Skin of body (tissue), 2 donors: ENCODE data around the gene NT5C. TPM values are rescaled to one million over a fixed set of nuclear protein-coding genes. Genes with fewer than 3 reads are reported as not detected.

Experiments used
- DNase-seq: peaks from one replicate; lab custom pipeline; 2025; lab: John Stamatoyannopoulos, UW
- total RNA-seq: library from RNA; depleted of rRNA; stranded (reverse); fragments of >200 nt; gene quantifications from one replicate; pipeline ENCODE4 v1.2.3, GENCODE V29; 2014

The NT5C gene
- total RNA-seq, 1 donor from 2014 or later: 27.7 TPM

DNA sequence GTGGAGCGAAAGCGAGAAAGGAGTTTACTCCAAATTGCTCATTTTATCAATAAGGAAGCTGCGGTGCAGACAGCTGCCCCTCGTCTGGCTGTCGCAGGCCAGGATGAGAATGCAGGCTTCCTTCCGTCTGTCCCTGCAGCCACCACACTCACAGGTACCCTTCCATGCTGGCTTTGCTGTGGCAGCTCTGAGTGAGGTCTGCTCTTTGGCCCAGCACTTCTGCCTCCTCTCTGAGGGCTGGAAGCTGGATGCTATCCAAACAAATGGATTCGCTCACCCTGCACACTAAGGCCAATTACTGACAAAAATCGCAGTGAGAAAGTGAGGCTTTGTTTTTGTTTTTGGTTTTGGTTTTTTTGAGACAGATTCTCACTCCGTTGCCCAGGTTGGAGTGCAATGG lies 14.8 kb downstream of the NT5C start:
- no peak for DNase-seq

DNA sequence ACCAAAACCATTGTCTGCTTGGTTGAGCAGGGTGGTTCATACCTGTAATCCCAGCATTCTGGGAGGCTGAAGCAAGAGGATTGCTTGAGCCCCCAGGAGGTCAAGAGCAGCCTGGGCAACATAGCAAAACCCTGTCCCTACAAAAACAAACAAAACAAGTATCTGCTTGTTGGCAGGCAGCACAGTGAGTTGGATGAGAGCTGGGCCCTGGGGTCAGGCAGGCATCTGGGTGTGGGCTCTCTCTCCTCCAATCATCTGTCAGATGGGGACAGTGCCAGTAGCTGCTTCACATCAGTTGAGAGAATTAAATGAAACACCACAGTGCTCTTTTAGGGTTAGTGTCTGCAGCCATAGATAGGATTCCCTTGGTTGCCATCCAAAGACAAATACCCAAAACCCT lies 16.0 kb downstream of the NT5C start:
- no peak for DNase-seq

DNA sequence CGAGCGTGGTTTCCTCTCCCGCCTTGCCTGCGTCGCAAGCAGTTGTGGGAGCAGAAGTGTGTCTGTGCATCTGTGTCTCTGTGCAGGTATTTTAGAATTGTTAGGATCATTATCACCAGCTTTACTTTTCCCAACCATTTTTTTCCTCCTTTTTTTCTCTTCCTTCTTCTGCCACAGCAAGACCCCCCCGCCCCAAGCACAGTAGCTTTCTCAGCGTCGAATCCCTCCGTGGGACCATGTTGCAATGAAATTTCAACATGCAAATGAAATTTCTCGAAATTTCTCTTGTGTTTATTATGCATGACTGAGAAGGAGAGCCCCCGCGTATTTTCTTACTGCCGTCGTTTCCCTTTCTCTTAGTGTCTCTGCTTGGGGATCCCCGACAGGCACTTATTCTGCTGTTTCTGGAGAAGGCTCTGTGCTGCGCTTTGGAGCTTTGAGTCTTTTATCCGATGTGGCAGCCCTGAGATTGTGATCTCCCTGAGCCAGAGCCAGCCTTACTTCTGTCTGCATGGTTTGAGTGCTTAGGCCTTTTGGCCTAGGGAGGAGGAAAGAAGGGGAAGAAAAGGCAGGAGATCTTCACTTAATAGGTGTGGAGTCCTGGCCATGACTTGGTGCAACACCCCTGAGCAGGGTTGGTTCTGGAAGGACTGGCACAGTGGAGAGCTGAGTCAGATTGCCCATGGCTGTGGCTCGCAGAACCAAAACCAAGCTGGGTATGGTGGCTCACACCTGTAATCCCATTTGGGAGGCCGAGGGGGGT lies 16.8 kb downstream of the NT5C start:
- DNase-seq: no peak

DNA sequence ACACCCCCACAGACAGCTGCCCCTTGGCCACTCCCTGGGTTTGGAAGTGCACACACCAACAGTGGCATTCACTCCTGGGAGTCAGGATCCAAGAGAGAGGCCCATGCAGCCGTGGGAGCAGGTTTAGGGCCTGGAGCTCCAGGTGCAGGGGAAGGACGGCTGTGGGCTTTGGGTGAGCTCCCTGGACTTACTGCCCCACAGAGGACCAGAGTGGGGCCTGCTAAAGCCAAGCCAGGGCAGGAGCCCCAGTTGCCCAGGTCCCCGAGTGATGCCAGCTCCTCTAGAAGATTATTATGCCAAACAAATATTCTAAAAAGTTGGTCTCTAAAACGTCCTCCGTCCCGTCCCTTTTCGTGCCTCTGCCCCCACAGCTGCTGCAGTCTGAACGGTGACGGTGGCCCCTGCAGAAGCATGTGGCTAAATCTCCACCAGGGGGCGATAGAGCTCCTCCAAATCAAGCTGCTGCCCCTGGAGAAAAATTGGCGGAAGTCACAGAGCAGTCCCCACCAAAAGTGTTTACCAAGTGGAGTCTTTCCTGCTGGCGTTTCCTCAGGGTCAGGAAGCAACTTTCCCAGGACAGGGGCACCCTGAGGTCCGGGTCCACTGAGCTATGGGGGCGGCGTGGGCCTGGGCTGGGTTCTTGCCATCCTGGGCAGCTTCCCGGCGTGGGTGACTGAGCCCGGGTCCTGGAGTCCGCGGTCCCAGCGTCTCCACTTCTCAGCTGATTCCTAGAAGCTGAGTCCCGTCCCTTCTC lies 17.6 kb downstream of the NT5C start:
- peak; percentile 84 for DNase-seq

DNA sequence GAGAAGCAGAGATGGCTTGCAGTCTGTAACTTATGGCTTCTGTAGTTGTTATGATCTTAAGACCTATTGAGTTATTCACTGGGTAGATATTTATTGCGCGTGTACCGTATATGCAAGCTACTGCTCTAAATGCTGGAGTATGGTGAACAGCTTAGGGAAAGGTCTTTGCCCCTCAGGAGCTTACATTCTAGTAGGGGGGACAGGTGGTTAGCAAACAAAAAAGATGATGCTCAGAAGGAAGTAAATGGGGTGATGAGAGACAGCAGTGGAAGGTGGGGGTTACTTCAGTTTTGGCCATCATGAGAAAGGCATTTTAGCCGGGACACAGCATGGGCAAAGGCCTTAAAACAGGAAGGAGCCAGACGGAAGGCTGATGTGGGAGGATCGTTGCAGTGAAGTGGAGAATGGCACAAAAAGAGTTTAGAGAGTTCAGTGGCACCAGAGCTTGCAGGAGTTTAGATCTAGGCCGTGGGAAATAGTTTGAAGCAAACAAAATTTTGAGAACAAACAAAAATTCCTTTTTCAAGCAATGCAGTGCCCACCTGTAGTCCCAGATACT lies 19.7 kb downstream of the NT5C start:
- no peak for DNase-seq

DNA sequence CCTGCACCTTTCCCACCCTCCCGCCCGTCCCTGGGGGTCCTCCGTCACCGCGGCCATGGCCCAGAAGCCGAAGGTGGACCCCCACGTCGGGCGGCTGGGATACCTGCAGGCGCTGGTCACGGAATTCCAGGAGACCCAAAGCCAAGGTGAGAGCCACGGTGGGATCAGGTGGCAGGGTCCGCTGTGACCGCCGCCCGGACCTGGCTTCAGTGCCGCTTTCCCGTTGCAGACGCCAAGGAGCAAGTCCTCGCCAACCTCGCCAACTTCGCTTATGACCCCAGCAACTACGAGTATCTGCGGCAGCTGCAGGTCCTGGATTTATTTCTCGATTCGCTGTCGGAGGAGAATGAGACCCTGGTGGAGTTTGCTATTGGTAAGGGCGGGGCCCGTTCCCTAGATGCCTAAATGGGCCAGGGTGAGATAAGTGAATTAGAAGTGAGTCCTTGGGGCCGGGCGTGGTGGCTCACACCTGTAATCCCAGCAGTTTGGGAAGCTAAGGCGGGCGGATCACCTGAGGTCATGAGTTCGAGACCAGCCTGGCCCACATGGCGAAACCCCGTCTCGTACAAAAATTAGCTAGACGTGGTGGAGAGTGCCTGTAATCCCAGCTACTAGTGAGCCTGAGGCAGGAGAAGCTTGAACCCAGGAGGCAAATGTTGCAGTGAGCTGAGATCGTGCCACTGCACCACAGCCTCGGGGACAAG lies 21.2 kb downstream of the NT5C start:
- no peak for DNase-seq

DNA sequence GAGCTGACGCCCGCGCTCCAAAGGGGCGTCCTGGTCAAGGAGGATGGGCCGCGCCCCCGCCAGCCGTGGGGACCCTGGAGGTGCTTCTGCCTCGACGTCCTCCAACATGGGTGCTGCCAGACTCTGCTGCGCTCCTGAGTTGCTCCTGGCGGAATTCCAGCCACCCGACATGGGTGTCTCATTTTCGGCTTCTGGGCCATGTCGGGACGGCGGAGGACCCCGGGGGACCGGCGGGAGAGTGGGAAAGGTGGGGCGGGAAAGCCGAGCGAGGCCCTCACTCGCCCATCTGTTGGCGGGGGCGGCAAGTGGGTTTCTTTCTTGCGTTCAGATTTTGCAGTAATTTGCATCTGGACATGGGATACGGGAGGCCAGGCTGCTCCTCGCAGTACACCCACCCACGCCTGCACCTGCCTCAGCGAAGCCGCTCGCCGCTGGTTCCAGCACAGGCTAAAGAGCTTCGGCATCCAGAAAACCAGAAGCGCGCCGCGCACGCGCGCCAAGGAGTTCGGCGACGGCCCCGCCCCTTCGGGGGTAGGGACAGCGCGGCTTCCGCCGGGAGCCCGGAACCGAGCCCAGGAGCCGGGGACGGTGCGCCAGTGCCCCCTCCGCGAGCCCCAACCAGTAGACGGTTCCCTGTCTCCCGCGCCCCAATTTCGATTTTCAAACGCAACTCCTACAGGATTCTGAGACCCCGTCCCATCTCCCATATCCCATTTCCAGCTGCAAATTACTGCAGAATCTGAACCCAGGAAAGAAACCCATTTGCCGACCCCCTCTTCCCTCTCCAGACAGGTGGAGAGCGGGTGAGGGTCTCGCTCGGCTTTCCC lies 21.9 kb downstream of the NT5C start, which contains the start of gene ARMC7:
TSS of gene ARMC7 (plus strand) at position 563 of the 827 bp plus-strand sequence. CDS start 320 bp downstream, outside the sequence.
- peak; percentile 65 for DNase-seq

DNA sequence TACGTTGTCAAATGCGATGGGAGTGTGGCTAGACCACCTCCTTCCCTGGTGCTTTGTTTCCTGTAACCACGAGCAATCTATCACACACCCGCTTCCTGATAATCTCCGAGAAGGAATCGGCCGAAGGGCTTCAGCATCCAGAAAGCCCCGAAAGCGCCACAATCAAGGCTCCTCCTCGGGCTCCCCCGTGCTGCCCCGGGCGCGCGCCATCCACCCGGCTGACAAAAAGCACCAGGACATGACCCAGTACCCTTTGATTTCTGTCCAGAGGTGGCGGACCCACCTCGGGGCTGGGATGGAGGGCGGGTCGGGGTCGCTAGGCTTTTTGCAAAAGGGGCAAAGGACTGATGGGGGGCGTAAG lies 22.5 kb downstream of the NT5C start:
- no peak for DNase-seq

DNA sequence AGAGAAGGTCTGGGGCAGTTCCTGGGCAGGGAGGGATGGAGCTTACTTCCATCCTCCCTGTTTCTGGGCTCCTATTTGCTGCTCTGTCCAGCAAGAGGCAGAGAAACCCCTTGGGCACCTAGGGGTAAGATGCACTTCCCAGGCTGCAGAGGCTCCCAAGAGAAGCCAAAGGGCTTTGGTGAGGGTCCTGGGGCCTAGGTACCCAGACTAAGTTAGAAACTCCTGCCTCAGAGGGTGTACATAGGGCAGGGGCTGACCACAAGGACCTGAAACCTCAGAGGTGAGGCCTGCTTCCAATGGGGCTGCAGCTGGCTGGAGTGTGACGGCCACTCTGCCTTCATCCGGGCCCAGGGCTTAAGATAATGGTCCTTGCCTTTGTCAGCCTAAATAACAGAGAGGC lies 23.3 kb downstream of the NT5C start:
- DNase-seq: no peak

DNA sequence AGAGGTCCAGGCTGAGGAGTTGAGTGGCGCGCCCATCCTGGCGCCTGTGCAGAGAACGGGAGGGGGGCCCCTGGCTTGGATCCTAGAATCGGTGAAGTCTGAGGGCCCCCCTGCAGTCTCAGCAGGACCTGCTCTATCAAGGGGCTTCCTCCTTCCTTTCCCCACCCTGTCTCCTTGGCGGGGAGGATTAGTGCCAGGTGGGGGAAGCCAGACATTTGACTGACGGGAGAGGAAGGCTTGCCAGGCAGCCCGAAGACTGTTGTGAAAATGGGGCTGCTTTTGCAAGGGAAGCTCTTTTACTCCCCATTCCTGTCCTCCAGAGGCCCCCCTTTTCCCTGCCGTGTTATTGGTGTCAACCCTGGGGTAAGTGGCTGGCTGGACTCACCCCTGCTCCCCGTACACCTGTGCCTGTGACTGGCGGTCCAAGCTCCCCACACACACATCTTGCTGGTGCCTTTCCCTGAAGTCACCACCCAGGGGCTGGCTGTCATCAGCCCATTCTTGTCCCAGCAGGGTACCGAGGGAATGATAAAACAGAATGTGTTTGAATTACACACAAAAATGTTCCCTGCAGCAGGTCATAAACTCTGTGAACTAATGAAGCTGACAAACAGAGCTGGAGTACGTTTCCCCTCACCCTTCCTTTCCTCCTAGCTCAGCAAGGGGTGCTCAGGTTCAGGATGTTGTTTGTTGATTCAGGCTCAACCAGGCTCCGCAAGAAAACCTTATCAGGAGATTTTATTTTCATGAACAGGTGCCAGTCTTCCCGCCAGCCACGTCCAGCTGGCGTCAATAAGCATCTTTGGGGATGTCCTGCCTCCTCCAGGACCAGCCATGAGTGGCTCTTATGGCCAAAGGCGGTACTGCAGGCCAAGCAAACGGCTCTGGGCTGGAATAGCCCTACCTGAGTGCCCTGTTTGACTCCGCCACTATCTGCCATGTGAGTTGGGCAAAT lies 26.1 kb downstream of the NT5C start:
- no peak for DNase-seq

DNA sequence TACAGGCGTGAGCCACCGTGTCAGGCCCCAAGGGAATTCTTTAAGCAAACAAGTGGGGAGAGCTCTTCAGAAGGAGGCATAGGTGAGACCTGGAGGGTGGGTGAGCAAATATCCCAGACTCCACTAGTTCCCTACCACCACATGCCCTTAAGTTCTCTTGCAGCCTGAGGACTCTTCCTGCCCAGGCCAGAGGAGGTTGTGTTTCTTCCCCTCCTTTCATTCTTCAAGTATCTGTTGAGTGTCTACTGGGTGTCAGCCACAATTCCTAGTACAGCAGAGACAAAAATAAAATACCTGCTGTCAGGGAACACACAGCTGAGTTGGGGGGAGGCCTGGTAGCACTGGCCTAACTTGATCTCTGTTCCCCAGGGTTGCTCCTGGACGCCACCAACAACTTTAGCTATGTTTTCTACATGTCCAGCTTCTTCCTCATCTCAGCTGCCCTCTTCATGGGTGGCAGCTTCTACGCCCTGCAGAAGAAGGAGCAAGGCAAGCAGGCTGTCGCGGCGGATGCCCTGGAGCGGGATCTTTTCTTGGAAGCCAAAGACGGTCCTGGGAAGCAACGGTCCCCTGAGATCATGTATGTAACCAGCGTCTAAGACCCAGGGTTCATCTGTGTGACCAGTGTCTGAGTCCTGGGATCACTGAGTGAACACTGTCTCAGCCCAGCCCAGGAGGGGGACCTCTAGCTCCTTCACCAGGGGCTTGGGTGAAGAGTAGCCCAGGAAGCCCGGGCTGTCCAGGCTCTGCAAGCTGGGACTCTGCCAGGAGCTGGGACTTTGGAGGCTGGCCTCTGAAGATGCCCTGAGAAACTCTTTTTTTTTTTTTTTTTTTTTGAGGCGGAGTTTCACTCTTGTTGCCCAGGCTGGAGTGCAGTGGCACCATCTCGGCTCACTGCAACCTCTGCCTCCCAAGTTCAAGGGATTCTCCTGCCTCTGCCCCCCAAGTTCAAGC lies 27.7 kb downstream of the NT5C start:
- DNase-seq: no peak

DNA sequence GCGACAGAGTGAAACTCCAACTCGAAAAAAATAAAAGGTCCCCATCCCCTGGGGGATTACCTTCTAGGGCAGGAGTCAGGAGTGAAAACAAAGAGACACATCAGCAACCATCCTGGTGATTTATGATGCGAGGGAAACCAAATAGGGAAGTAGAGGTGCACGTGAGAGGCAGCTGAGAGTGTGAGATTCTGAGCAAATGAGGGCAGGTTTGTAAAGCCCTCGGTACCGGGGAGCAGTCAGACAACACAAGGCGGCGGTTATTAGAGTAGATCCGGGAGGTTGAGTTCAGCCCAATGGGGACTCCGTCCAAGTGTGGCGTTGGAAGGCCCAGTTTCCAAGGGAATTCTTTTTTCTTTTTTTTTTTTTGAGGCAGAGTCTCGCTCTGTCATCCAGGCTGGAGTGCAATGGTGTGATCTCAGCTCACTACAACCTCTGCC lies 29.1 kb downstream of the NT5C start:
- DNase-seq: no peak

DNA sequence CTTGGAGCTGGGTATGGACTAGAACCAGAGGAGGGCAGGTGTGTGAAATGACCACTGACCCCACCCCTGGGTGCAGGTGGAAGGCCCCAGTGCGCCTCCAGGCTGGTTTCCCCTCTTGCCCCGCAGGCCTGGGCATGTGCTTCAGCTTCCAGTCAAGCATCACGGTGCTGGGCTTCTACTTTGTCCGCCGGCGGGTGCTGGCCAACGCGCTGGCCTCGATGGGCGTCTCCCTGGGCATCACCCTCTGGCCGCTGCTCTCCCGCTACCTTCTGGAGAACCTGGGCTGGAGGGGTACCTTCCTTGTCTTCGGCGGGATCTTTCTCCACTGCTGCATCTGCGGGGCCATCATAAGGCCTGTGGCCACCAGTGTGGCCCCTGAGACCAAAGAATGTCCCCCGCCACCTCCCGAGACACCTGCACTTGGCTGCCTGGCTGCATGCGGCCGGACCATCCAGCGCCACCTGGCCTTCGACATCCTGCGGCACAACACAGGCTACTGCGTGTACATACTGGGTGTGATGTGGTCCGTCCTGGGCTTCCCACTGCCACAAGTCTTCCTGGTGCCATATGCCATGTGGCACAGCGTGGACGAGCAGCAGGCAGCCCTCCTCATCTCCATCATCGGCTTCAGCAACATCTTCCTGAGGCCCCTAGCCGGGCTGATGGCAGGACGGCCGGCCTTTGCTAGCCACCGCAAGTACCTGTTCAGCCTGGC lies 31.5 kb downstream of the NT5C start:
- no peak for DNase-seq

DNA sequence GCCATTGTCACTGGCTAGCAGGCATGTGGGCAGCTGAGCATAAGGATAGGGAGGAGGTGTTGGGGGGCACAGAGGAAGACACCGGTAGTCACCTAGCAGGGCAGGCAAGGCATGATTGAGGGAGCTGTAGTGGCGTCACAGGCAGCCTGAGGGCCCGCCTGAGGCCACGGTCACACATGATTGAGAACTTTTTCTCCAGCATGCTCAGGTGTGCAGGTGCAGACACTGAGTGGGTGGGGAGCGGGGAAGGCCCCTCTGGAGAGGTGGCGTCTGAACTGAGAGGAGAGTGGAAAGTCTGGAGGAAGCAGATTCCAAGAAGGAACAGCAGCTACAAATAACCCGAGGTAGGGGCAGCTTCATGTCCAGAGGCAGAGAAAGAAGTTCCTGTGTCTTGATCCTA lies 32.7 kb downstream of the NT5C start:
- DNase-seq: no peak

DNA sequence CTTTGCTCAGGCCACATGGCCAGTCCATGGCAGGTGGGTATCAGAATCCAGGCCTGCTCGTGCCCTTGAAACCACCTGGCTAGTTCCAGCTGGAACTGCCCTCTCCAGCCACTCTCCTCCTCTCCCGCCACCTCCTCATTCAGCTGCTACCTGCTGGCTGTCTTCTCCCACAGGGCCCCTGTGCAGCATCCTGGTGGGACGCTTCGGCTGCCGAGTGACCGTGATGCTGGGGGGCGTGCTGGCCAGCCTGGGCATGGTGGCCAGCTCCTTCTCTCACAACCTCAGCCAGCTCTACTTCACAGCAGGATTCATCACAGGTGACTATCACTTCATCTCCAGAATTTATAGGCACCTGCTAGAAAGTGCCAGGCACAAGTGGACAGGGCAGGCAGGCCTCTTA lies 33.7 kb downstream of the NT5C start:
- no peak for DNase-seq

DNA sequence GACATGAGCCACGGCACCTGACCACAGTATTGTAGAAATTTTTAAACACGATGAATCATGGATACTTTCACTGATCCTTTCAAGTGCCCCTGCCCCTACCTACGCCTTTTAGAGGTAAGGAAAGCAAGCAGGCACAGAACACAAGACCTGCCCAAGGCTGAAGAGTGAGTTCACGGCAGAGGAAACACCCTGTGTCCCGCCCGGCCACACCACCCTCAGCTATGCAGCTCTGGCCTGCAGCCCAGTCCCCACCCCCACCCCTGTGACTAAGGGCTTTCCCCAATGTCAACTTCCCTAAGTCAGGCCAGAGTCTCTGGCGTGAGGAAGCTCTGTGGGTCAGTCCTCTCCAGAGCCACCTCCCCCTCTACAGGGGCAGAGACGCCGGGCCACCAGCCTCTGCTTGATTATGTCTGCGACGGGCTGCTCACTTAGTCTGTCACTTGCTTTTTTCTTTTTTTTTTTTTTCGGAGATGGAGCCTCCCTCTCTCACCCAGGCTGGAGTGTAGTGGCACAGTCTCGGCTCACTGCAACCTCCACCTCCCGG lies 35.4 kb downstream of the NT5C start:
- DNase-seq: no peak

DNA sequence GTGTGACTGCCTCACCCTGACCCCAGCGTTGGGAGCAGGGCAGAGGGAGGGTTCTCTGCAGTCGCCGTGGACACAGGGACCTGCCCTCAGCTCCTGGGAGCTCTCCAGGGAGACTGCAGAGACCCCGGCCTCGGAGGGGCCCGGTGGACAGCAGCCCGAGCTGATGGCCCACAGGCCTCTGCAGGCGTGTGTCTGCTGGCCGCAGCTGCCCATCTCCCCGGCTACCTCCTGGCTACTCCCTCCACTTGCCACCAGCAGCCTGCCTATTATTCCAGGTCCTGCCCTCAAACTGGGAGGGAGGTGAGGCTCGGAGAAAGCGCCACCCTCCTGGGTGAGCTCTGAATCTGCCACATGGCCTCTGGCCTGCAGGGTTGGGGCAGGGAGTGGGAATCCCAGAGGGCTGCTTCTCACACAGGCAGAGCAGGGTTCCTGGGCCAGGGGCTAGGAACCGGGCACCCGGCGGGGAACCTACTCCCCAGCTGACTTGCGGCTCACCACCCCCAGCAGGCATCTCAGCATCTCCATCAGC lies 36.6 kb downstream of the NT5C start:
- DNase-seq: no peak
